DLD1 (cell line): Measurements from ENCODE around the gene SUPT6H.

Experiments
- in situ Hi-C: cut with HindIII; loops from 2 replicates; pipeline ENCODE4 v1.10.0; 2017; ENCODE audit warnings: low sequenced_read_pairs

Gene SUPT6H

GRCh38 chr17:28747801-28748750 lies 86.1 kb downstream of the SUPT6H start:
- in situ Hi-C loops = no loop called here

DNA sequence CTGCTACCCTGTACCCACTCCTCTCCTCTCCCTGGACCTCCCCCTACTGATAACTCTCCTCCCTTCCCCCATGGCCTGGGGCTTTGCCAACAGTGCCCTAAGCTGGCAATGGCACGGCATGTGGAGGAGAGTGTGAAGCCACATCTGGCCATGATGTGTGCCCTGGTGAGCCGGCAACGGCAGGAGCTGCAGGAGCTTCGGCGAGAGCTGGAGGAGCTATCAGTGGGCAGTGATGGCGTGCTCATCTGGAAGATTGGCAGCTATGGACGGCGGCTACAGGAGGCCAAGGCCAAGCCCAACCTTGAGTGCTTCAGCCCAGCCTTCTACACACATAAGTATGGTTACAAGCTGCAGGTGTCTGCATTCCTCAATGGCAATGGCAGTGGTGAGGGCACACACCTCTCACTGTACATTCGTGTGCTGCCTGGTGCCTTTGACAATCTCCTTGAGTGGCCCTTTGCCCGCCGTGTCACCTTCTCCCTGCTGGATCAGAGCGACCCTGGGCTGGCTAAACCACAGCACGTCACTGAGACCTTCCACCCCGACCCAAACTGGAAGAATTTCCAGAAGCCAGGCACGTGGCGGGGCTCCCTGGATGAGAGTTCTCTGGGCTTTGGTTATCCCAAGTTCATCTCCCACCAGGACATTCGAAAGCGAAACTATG lies 87.0 kb downstream of the SUPT6H start:
- in situ Hi-C loops = no loop called here

- in situ Hi-C loops = no loop called here
These were observed 87.6 kb downstream of the SUPT6H start for GRCh38 chr17:28749516-28750177.

DNA sequence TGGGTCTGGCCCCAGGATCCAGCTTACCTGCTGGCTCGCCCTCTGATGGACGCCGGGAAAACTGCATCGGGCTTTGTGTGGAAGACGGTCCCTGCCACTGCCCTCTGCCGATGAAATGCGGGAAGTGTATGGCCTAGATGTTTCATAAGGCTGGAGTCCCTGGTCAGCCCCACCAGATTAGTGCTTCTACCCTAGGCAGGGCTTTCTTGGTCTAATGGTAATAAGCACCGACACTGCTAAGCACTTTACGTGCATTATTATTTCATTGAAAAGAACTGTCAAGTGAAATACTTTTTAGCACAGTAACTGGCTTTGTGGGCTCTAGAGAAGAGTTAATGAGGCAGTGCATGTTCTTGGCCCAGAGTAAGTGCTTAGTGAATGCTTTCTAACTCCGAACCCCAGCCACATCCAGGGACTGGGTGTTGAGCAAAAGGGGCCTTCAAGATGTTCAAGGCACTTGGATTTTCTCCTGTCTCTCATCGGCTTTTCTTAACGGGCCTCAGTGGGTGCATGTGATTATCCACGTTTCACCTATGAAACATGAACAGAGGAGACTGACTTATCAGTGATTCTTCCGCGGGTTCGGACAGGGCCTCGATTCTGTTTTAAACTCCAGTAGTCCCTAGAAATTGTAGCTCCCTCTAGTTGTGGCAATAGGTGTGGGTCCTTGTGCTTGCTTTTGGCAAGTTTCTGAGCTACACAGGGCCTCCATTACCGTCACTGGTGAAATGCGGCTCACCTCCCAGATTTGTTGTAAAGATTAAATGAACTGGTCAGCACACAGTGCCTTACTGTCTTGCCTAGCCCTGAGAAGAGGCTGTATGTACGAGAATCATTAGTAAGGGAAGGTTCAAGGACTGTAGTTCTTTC lies 88.4 kb downstream of the SUPT6H start:
- in situ Hi-C loops = no loop called here

GRCh38 chr17:28751600-28752366 lies 89.8 kb downstream of the SUPT6H start:
- in situ Hi-C loops = no loop called here
